Caco-2 (cell line): ENCODE measurements around the gene IL1RL2. TPM values are rescaled to one million over a fixed set of nuclear protein-coding genes. Genes with fewer than 3 reads are reported as not detected.

Experiments
- BruUV-seq: library from RNA; stranded (reverse); fragments of 400-500 nt; replicated peaks from 2 replicates; lab custom pipeline; 2021; lab: Mats Ljungman, UMichigan
- CTCF ChIA-PET: fragments of 300-600 bp; sonication (Branson Sonifier 250); formaldehyde crosslinking; loops from one replicate; lab custom pipeline; 2022; ENCODE audit warnings: antibody characterized with exemption; lab: Charles Lee
- POLR2A ChIA-PET: fragments of 300-600 bp; sonication (Branson Sonifier 250); formaldehyde crosslinking; loops from one replicate; lab custom pipeline; 2022; ENCODE audit warnings: antibody characterized with exemption; lab: Charles Lee
- DNase-seq, 2 experiments: peaks; one replicate each; pipeline versions ENCODE4 v3.0.0 to v3.0.0-alpha.2; 2020 to 2022
- H3K27me3 ChIP-seq: replicated peaks from 2 replicates; pipeline ENCODE4 v1.6.0; 2011; ENCODE audit warnings: low read length; ENCODE audit not compliant: control insufficient read depth, insufficient read depth
- H3K36me3 ChIP-seq: 2 replicates; pipeline ENCODE4 v1.5.1; 2011; ENCODE audit warnings: low read length; ENCODE audit not compliant: control insufficient read depth, insufficient read depth
- H3K4me1 ChIP-seq: fragments of 250-450 bp; sonication (Bioruptor Pico); 2 replicates; pipeline ENCODE4 v1.5.1; 2020; ENCODE audit warnings: mild to moderate bottlenecking
- H3K4me3 ChIP-seq: 2 replicates; pipeline ENCODE4 v1.5.1; 2011; ENCODE audit warnings: low read depth, mild to moderate bottlenecking, control low read depth, low read length
- H3K9me3 ChIP-seq: fragments of 250-450 bp; sonication (Bioruptor Pico); 2 replicates; pipeline ENCODE4 v1.5.1; 2020; ENCODE audit warnings: mild to moderate bottlenecking, moderate library complexity
- H3K27ac Mint-ChIP-seq: one replicate; pipeline ENCODE4 v1.8.0; 2022; ENCODE audit warnings: mixed read lengths; ENCODE audit not compliant: unreplicated experiment
- H3K27me3 Mint-ChIP-seq: one replicate; pipeline ENCODE4 v1.8.0; 2022; ENCODE audit warnings: mixed read lengths; ENCODE audit not compliant: insufficient read depth, unreplicated experiment
- H3K36me3 Mint-ChIP-seq: one replicate; pipeline ENCODE4 v1.8.0; 2022; ENCODE audit warnings: mild to moderate bottlenecking, mixed read lengths; ENCODE audit not compliant: insufficient read depth, unreplicated experiment
- H3K4me1 Mint-ChIP-seq: one replicate; pipeline ENCODE4 v1.8.0; 2022; ENCODE audit warnings: low read depth, mixed read lengths; ENCODE audit not compliant: unreplicated experiment
- H3K4me3 Mint-ChIP-seq: one replicate; pipeline ENCODE4 v1.8.0; 2022; ENCODE audit warnings: mild to moderate bottlenecking, moderate library complexity, mixed read lengths; ENCODE audit not compliant: unreplicated experiment
- H3K9me3 Mint-ChIP-seq: one replicate; pipeline ENCODE4 v1.8.0; 2022; ENCODE audit warnings: mixed read lengths; ENCODE audit not compliant: unreplicated experiment
- CTCF ChIP-seq, 2 experiments: fragments of 200-600 bp in 1 of 2; IDR thresholded peaks; 1 replicate in 1 of 2; 2 replicates in 1 of 2; pipeline versions ENCODE4 v1.5.1 to v1.8.0; 2011 to 2022; ENCODE audit warnings: antibody characterized with exemption in 1 of 2, control low read depth in 1 of 2, inconsistent platforms in 1 of 2, low read depth in 1 of 2, low read length in 1 of 2, mild to moderate bottlenecking in 1 of 2, moderate library complexity in 1 of 2; ENCODE audit not compliant: insufficient read depth in 1 of 2, severe bottlenecking in 1 of 2, unreplicated experiment in 1 of 2
- intact Hi-C: fragments of 100-400 bp; cut with micrococcal nuclease; formaldehyde crosslinking; loops from one replicate; pipeline ENCODE4 v1.10.0; 2022; ENCODE audit not compliant: unreplicated experiment
- total RNA-seq: library from RNA; stranded (reverse); gene quantifications from 2 replicates; pipeline ENCODE4 v1.2.3, GENCODE V29; 2022

The IL1RL2 gene
- total RNA-seq, 1 experiment from 2014 or later, result not detected

GRCh38 chr2:102139851-102140250 is 47.0 kb upstream of the IL1RL2 start:
- CTCF ChIA-PET, result no interaction called here
- POLR2A ChIA-PET, result no interaction called here
- Histone ChIP-seq H3K9me3 (peaks cover 7% of the 10 kb centered on the region; the same call in 1 of the 2 replicates), H3K4me1 (no peaks in the 10 kb centered on the region), H3K27me3 (no peaks in the 10 kb centered on the region), H3K36me3 (peaks cover 4% of the 10 kb centered on the region), H3K4me3 (no peak overlapping the region)
- BruUV-seq, result no TSS peak
- Mint-ChIP-seq H3K9me3 (peaks cover 5% of the 10 kb centered on the region), H3K27me3 (no peaks in the 10 kb centered on the region), H3K27ac (no peak overlapping the region), H3K4me1 (peaks cover 6% of the 10 kb centered on the region), H3K36me3 (peaks cover 9% of the 10 kb centered on the region), H3K4me3 (no peak overlapping the region)
- no peak for TF ChIP-seq CTCF (IDR thresholded peaks at IDR 0.05; ENCODE audit: insufficient read depth in 1 of 2, low read depth in 1 of 2, low read length in 1 of 2, severe bottlenecking in 1 of 2, unreplicated experiment in 1 of 2)
- DNase-seq, result no peak
- intact Hi-C loops, result loop anchor here (5.0 kb wide), 1 partner anchor 78 kb away; no protein-coding TSS in a partner anchor

GRCh38 chr2:102140377-102140776 is 46.4 kb upstream of the IL1RL2 start:
- intact Hi-C loops, result loop anchor here (5.0 kb wide), 1 partner anchor 78 kb away; no protein-coding TSS in a partner anchor
- H3K9me3 Mint-ChIP-seq, result peaks cover 10% of the 10 kb centered on the region
- Histone ChIP-seq H3K4me3 (no peak overlapping the region), H3K4me1 (no peaks in the 10 kb centered on the region), H3K27me3 (no peaks in the 10 kb centered on the region), H3K36me3 (peaks cover 5% of the 10 kb centered on the region), H3K9me3 (peaks cover 12% of the 10 kb centered on the region; the same call in 1 of the 2 replicates)
- ChIA-PET CTCF (no interaction called here), POLR2A (no interaction called here)
- peaks cover 14% of the 10 kb centered on the region for H3K36me3 Mint-ChIP-seq
- H3K27me3 Mint-ChIP-seq, result no peaks in the 10 kb centered on the region
- no peak for DNase-seq
- H3K27ac Mint-ChIP-seq, result peak overlapping the region; percentile 6
- no peak for TF ChIP-seq CTCF (IDR thresholded peaks at IDR 0.05; ENCODE audit: insufficient read depth in 1 of 2, low read depth in 1 of 2, low read length in 1 of 2, severe bottlenecking in 1 of 2, unreplicated experiment in 1 of 2)
- peaks cover 6% of the 10 kb centered on the region for H3K4me1 Mint-ChIP-seq
- BruUV-seq, result no TSS peak
- H3K4me3 Mint-ChIP-seq, result no peak overlapping the region

- peaks cover 18% of the 10 kb centered on the region for H3K36me3 Mint-ChIP-seq
- Histone ChIP-seq H3K4me1 (no peaks in the 10 kb centered on the region), H3K9me3 (peaks cover 21% of the 10 kb centered on the region), H3K4me3 (no peak overlapping the region), H3K36me3 (peaks cover 5% of the 10 kb centered on the region), H3K27me3 (no peaks in the 10 kb centered on the region)
- no peak for DNase-seq
- H3K27ac Mint-ChIP-seq, result peak overlapping the region; percentile 95
- intact Hi-C loops, result loop anchor here (5.0 kb wide), 1 partner anchor 79 kb away; no protein-coding TSS in a partner anchor
- no peak for TF ChIP-seq CTCF (IDR thresholded peaks at IDR 0.05; ENCODE audit: insufficient read depth in 1 of 2, low read depth in 1 of 2, low read length in 1 of 2, severe bottlenecking in 1 of 2, unreplicated experiment in 1 of 2)
- H3K4me3 Mint-ChIP-seq, result peak overlapping the region; percentile 90
- no TSS peak for BruUV-seq
- POLR2A ChIA-PET, result interaction anchor here (1.4 to 1.8 kb wide), 2 partner anchors 15 to 41 kb away, joined by 5 to 7 read pairs; no protein-coding TSS in a partner anchor
- no peaks in the 10 kb centered on the region for H3K27me3 Mint-ChIP-seq
- peaks cover 15% of the 10 kb centered on the region for H3K9me3 Mint-ChIP-seq
- peaks cover 6% of the 10 kb centered on the region for H3K4me1 Mint-ChIP-seq
- CTCF ChIA-PET, result interaction anchor here (1.1 to 2.5 kb wide), 3 partner anchors 15 to 135 kb away, joined by 3 to 15 read pairs (median 8); no protein-coding TSS in a partner anchor
Measured at GRCh38 chr2:102141011-102141943, 45.5 kb upstream of the IL1RL2 start.
